T follicular helper cell (primary cell): ENCODE results near the gene CCNK.

ENCODE experiments used
- DNase-seq: peaks from one replicate; pipeline ENCODE4 v3.0.0-alpha.2; 2020; ENCODE audit warnings: low read depth

CCNK gene

GRCh38 chr14:99552572-99553216 is 71.5 kb downstream of the CCNK start:
- no peak for DNase-seq

- no peak for DNase-seq
These were observed 73.0 kb downstream of the CCNK start for GRCh38 chr14:99554184-99554583.

- DNase-seq, result no peak
These were observed 73.7 kb downstream of the CCNK start for GRCh38 chr14:99554757-99555531.

GRCh38 chr14:99556134-99556791 is 75.1 kb downstream of the CCNK start:
- no peak for DNase-seq

- no peak for DNase-seq
These were observed 78.2 kb downstream of the CCNK start for GRCh38 chr14:99559286-99559990.

GRCh38 chr14:99560403-99560802 is 79.2 kb downstream of the CCNK start:
- no peak for DNase-seq

- no peak for DNase-seq
These were observed 79.9 kb downstream of the CCNK start for GRCh38 chr14:99560922-99561683.

- DNase-seq, result no peak
These were observed 80.7 kb downstream of the CCNK start for GRCh38 chr14:99561864-99562263.
